ENCODE measurements around the gene PTK7. TPM values are rescaled to one million over a fixed set of nuclear protein-coding genes. Genes with fewer than 3 reads are reported as not detected.
A peak's percentile ranks its signal among the peaks of the same experiment; 100 is the strongest.
"Not testable (repeated sequence)": the region's sequence is repeated elsewhere in the genome, so short reads cannot be mapped to it uniquely, and the experiment has no call there.

The PTK7 gene
- total RNA-seq, 1 donor from 2014 or later, result 68.0 TPM

- Histone ChIP-seq H3F3A (ENCODE audit: low read depth) (no peaks in the 10 kb centered on the region), H2AFZ (replicated peaks) (no peak overlapping the region), H3K9me3 (ENCODE audit: low read depth) (no peaks in the 10 kb centered on the region), H3K9ac (no peak overlapping the region), H3K36me3 (no peaks in the 10 kb centered on the region), H4K20me1 (ENCODE audit: low read depth) (peaks cover 64% of the 10 kb centered on the region), H3K27me3 (no peaks in the 10 kb centered on the region), H3K4me3 (no peak overlapping the region), H3K4me1 (peaks cover 20% of the 10 kb centered on the region), H3K27ac (no peak overlapping the region), H3K4me2 (no peak overlapping the region), H3K79me2 (ENCODE audit: low read depth) (peaks cover 95% of the 10 kb centered on the region)
- Mint-ChIP-seq H3K4me1 (peaks cover 40% of the 10 kb centered on the region), H3K36me3 (peaks cover 2% of the 10 kb centered on the region), H3K9me3 (no peaks in the 10 kb centered on the region), H3K27ac (no peak overlapping the region), H3K4me3 (no peak overlapping the region), H3K27me3 (ENCODE audit: insufficient read depth, low read depth) (no peaks in the 10 kb centered on the region)
- TF ChIP-seq CTCF (IDR thresholded peaks at IDR 0.05) (no peak), EZH2 (IDR thresholded peaks at IDR 0.05) (no peak), EZH2phosphoT487 (IDR thresholded peaks at IDR 0.05) (no peak)
- DNase-seq (ENCODE audit: low spot score), result no peak
Observed at GRCh38 chr6:43115365-43115764, 39.3 kb downstream of the PTK7 start.

GRCh38 chr6:43117466-43117865 is 41.4 kb downstream of the PTK7 start:
- H2AFZ ChIP-seq (replicated peaks); DNase-seq (ENCODE audit: low spot score); H3K9ac ChIP-seq; H3K27me3 Mint-ChIP-seq (ENCODE audit: insufficient read depth, low read depth); H3K4me3 ChIP-seq; H3K4me2 ChIP-seq; H3K36me3 Mint-ChIP-seq; H3K27ac ChIP-seq; H3F3A ChIP-seq (ENCODE audit: low read depth); H3K9me3 ChIP-seq (ENCODE audit: low read depth); H3K36me3 ChIP-seq; H3K27me3 ChIP-seq; H3K4me3 Mint-ChIP-seq; H3K9me3 Mint-ChIP-seq: not testable (repeated sequence)
- H3K79me2 ChIP-seq (ENCODE audit: low read depth), result peaks cover 97% of the 10 kb centered on the region
- Mint-ChIP-seq H3K4me1 (peaks cover 44% of the 10 kb centered on the region), H3K27ac (peak overlapping the region; percentile 10)
- peaks cover 20% of the 10 kb centered on the region for H3K4me1 ChIP-seq
- peaks cover 71% of the 10 kb centered on the region for H4K20me1 ChIP-seq (ENCODE audit: low read depth)

GRCh38 chr6:43119482-43119881 is 43.4 kb downstream of the PTK7 start:
- no peak overlapping the region for H3K4me3 Mint-ChIP-seq

More at GRCh38 chr6:43119482-43119881, 43.4 kb downstream of the PTK7 start:
- Mint-ChIP-seq H3K9me3 (no peaks in the 10 kb centered on the region), H3K27ac (no peak overlapping the region), H3K27me3 (ENCODE audit: insufficient read depth, low read depth) (no peaks in the 10 kb centered on the region), H3K36me3 (peaks cover 2% of the 10 kb centered on the region), H3K4me1 (peaks cover 47% of the 10 kb centered on the region)
- no peak overlapping the region for H3K4me2 ChIP-seq
- H2AFZ ChIP-seq (replicated peaks), result no peak overlapping the region
- no peak overlapping the region for H3K27ac ChIP-seq
- TF ChIP-seq EZH2phosphoT487 (IDR thresholded peaks at IDR 0.05) (no peak), CTCF (IDR thresholded peaks at IDR 0.05) (no peak)
- H3F3A ChIP-seq (ENCODE audit: low read depth), result no peaks in the 10 kb centered on the region
- peaks cover 29% of the 10 kb centered on the region for H3K4me1 ChIP-seq
- H3K27me3 ChIP-seq, result no peaks in the 10 kb centered on the region
- no peak overlapping the region for H3K4me3 ChIP-seq
- H3K9me3 ChIP-seq (ENCODE audit: low read depth), result no peaks in the 10 kb centered on the region
- peaks cover 72% of the 10 kb centered on the region for H4K20me1 ChIP-seq (ENCODE audit: low read depth)
- no peaks in the 10 kb centered on the region for H3K36me3 ChIP-seq
- no peak for DNase-seq (ENCODE audit: low spot score)
- H3K79me2 ChIP-seq (ENCODE audit: low read depth), result peaks cover 99% of the 10 kb centered on the region
- no peak overlapping the region for H3K9ac ChIP-seq

All from neural progenitor cell (in vitro differentiated cells).